ENCODE results near the gene TNN.

The TNN gene

DNA sequence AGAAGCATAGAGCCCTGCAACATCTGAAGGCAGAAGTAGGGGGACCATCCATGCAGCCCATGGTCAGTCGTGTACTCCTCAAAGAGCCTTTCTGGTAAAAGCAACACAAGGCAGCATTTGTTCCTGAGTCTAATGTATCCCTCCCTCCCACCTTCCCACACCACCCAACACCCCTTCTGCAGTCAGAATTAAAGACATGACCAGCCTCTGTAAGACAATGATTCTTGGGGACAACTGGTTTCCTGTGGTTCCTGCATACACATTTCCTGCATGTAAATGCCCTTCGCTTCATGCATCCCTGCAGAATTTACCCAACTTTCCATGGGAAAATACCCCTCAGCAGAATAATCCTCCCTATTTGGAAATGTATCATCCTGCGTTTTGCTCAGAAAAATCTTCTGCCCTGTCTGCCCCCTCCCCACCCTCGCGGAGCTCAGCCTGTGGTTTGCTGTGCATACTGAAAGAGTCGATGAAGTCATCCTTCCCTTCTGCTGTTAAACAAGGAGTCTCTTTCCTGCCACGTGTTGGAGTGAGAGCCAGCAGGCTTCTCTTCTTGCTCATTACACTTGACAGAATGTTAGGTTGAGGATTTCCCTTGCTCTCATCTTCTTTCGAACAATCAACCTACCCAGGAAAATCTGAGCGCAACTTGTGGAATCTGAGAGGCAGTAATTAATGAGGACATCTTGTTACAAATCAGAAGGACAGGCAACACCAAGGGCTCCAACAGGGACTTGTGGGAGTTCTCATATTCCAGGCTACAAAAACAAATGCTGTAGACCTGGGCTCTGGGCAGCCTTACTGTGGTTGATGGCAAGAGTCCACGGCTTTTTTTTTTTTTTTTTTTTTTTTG is 4.7 kb downstream of the TNN start:
- WGBS (ENCODE audit: extremely low coverage, insufficient coverage, low lambda C conversion rate) = no CpG with 5 or more reads among the region's 10 CpGs
- H3K23ac ChIP-seq (ENCODE audit: low read length) = no peak overlapping the region

GRCh38 chr1:175073061-175073460 is 5.4 kb downstream of the TNN start:
- no peaks in the 10 kb centered on the region for H3K79me1 ChIP-seq (ENCODE audit: low read length)
- no peak overlapping the region for H2BK15ac ChIP-seq (replicated peaks; ENCODE audit: low read depth)
- H3K18ac ChIP-seq (ENCODE audit: low read length) = no peak overlapping the region
- peaks cover 3% of the 10 kb centered on the region for H3K4me1 ChIP-seq (ENCODE audit: control insufficient read depth, low read depth, low read length)
- H4K5ac ChIP-seq (ENCODE audit: low read length) = no peak overlapping the region
- WGBS (ENCODE audit: extremely low coverage, insufficient coverage, low lambda C conversion rate) = no CpG with 5 or more reads among the region's 6 CpGs
- no peaks in the 10 kb centered on the region for H3K79me2 ChIP-seq (ENCODE audit: control insufficient read depth, insufficient read depth, low read length)
- H3K36me3 ChIP-seq (ENCODE audit: control insufficient read depth, insufficient read depth, low read length) = no peaks in the 10 kb centered on the region
- no peak overlapping the region for H3K4me2 ChIP-seq (ENCODE audit: low read length)
- DNase-seq = no peak
- no peaks in the 10 kb centered on the region for H3K27me3 ChIP-seq (ENCODE audit: insufficient read depth, low read length, poor library complexity)
- H2BK120ac ChIP-seq (ENCODE audit: low read depth, low read length) = no peak overlapping the region
- H3K56ac ChIP-seq (ENCODE audit: low read length) = no peak overlapping the region
- no peak overlapping the region for H3K4me3 ChIP-seq (ENCODE audit: low read length)
- H3K4ac ChIP-seq (ENCODE audit: low read depth, low read length) = no peak overlapping the region
- no peak overlapping the region for H3K9ac ChIP-seq (ENCODE audit: low read length)
- H4K8ac ChIP-seq (ENCODE audit: low read depth, low read length) = no peak overlapping the region
- no peak overlapping the region for H3K23ac ChIP-seq (ENCODE audit: low read length)
- H3K27ac ChIP-seq (ENCODE audit: low read depth, low read length) = no peak overlapping the region
- no peak overlapping the region for H2BK5ac ChIP-seq (ENCODE audit: low read length)
- no peak overlapping the region for H2AK5ac ChIP-seq (ENCODE audit: low read length)

More for the DNA sequence above, 4.7 kb downstream of the TNN start:
- Histone ChIP-seq H2BK5ac (ENCODE audit: low read length) (no peak overlapping the region), H3K56ac (ENCODE audit: low read length) (no peak overlapping the region), H3K18ac (ENCODE audit: low read length) (no peak overlapping the region), H3K4me1 (ENCODE audit: control insufficient read depth, low read depth, low read length) (peaks cover 3% of the 10 kb centered on the region), H3K79me2 (ENCODE audit: control insufficient read depth, insufficient read depth, low read length) (no peaks in the 10 kb centered on the region), H3K4ac (ENCODE audit: low read depth, low read length) (no peak overlapping the region), H2AK5ac (ENCODE audit: low read length) (no peak overlapping the region), H4K8ac (ENCODE audit: low read depth, low read length) (no peak overlapping the region), H3K4me2 (ENCODE audit: low read length) (no peak overlapping the region), H3K36me3 (ENCODE audit: control insufficient read depth, insufficient read depth, low read length) (no peaks in the 10 kb centered on the region), H2BK15ac (replicated peaks; ENCODE audit: low read depth) (no peak overlapping the region), H3K79me1 (ENCODE audit: low read length) (no peaks in the 10 kb centered on the region), H2BK120ac (ENCODE audit: low read depth, low read length) (no peak overlapping the region), H3K9ac (ENCODE audit: low read length) (no peak overlapping the region), H3K27ac (ENCODE audit: low read depth, low read length) (no peak overlapping the region), H3K4me3 (ENCODE audit: low read length) (no peak overlapping the region), H3K27me3 (ENCODE audit: insufficient read depth, low read length, poor library complexity) (no peaks in the 10 kb centered on the region), H4K5ac (ENCODE audit: low read length) (no peak overlapping the region)
- peak; percentile 87 for DNase-seq

GRCh38 chr1:175073633-175074032 is 6.0 kb downstream of the TNN start:
- Histone ChIP-seq H3K4me1 (ENCODE audit: control insufficient read depth, low read depth, low read length) (peaks cover 3% of the 10 kb centered on the region), H3K4me3 (ENCODE audit: low read length) (no peak overlapping the region), H2BK120ac (ENCODE audit: low read depth, low read length) (no peak overlapping the region), H2BK15ac (replicated peaks; ENCODE audit: low read depth) (no peak overlapping the region), H3K4me2 (ENCODE audit: low read length) (no peak overlapping the region), H3K79me2 (ENCODE audit: control insufficient read depth, insufficient read depth, low read length) (no peaks in the 10 kb centered on the region), H3K79me1 (ENCODE audit: low read length) (no peaks in the 10 kb centered on the region), H3K56ac (ENCODE audit: low read length) (no peak overlapping the region), H3K27ac (ENCODE audit: low read depth, low read length) (no peak overlapping the region), H3K23ac (ENCODE audit: low read length) (no peak overlapping the region), H2AK5ac (ENCODE audit: low read length) (no peak overlapping the region), H3K27me3 (ENCODE audit: insufficient read depth, low read length, poor library complexity) (no peaks in the 10 kb centered on the region), H2BK5ac (ENCODE audit: low read length) (no peak overlapping the region), H4K8ac (ENCODE audit: low read depth, low read length) (no peak overlapping the region), H3K36me3 (ENCODE audit: control insufficient read depth, insufficient read depth, low read length) (no peaks in the 10 kb centered on the region), H3K18ac (ENCODE audit: low read length) (no peak overlapping the region), H3K9ac (ENCODE audit: low read length) (no peak overlapping the region), H3K4ac (ENCODE audit: low read depth, low read length) (no peak overlapping the region), H4K5ac (ENCODE audit: low read length) (no peak overlapping the region)
- no CpG with 5 or more reads among the region's 5 CpGs for WGBS (ENCODE audit: extremely low coverage, insufficient coverage, low lambda C conversion rate)
- peak; percentile 13 for DNase-seq

- no peak overlapping the region for H3K4ac ChIP-seq (ENCODE audit: low read depth, low read length)
- peak; percentile 39 for DNase-seq
- H3K4me3 ChIP-seq (ENCODE audit: low read length) = no peak overlapping the region
- WGBS (ENCODE audit: extremely low coverage, insufficient coverage, low lambda C conversion rate) = no CpG with 5 or more reads among the region's 14 CpGs
- H3K56ac ChIP-seq (ENCODE audit: low read length) = no peak overlapping the region
- no peaks in the 10 kb centered on the region for H3K79me1 ChIP-seq (ENCODE audit: low read length)
- H3K18ac ChIP-seq (ENCODE audit: low read length) = no peak overlapping the region
- H4K8ac ChIP-seq (ENCODE audit: low read depth, low read length) = no peak overlapping the region
- no peaks in the 10 kb centered on the region for H3K27me3 ChIP-seq (ENCODE audit: insufficient read depth, low read length, poor library complexity)
- no peaks in the 10 kb centered on the region for H3K79me2 ChIP-seq (ENCODE audit: control insufficient read depth, insufficient read depth, low read length)
- no peak overlapping the region for H2AK5ac ChIP-seq (ENCODE audit: low read length)
- peaks cover 3% of the 10 kb centered on the region for H3K4me1 ChIP-seq (ENCODE audit: control insufficient read depth, low read depth, low read length)
- no peak overlapping the region for H3K27ac ChIP-seq (ENCODE audit: low read depth, low read length)
- H3K23ac ChIP-seq (ENCODE audit: low read length) = no peak overlapping the region
- H3K9ac ChIP-seq (ENCODE audit: low read length) = no peak overlapping the region
- no peak overlapping the region for H3K4me2 ChIP-seq (ENCODE audit: low read length)
- H3K36me3 ChIP-seq (ENCODE audit: control insufficient read depth, insufficient read depth, low read length) = no peaks in the 10 kb centered on the region
- H2BK15ac ChIP-seq (replicated peaks; ENCODE audit: low read depth) = no peak overlapping the region
- no peak overlapping the region for H2BK5ac ChIP-seq (ENCODE audit: low read length)
- no peak overlapping the region for H4K5ac ChIP-seq (ENCODE audit: low read length)
- no peak overlapping the region for H2BK120ac ChIP-seq (ENCODE audit: low read depth, low read length)
Measured at GRCh38 chr1:175075572-175076568, 8.2 kb downstream of the TNN start.

GRCh38 chr1:175077356-175078030 is 9.9 kb downstream of the TNN start:
- Histone ChIP-seq H3K4me3 (ENCODE audit: low read length) (no peak overlapping the region), H3K4me1 (ENCODE audit: control insufficient read depth, low read depth, low read length) (no peaks in the 10 kb centered on the region), H3K18ac (ENCODE audit: low read length) (no peak overlapping the region), H3K56ac (ENCODE audit: low read length) (no peak overlapping the region), H4K8ac (ENCODE audit: low read depth, low read length) (no peak overlapping the region), H4K5ac (ENCODE audit: low read length) (no peak overlapping the region), H2BK5ac (ENCODE audit: low read length) (no peak overlapping the region), H2AK5ac (ENCODE audit: low read length) (no peak overlapping the region), H2BK15ac (replicated peaks; ENCODE audit: low read depth) (no peak overlapping the region), H3K27ac (ENCODE audit: low read depth, low read length) (no peak overlapping the region), H3K36me3 (ENCODE audit: control insufficient read depth, insufficient read depth, low read length) (no peaks in the 10 kb centered on the region), H3K27me3 (ENCODE audit: insufficient read depth, low read length, poor library complexity) (no peaks in the 10 kb centered on the region), H3K4ac (ENCODE audit: low read depth, low read length) (no peak overlapping the region), H3K23ac (ENCODE audit: low read length) (peak overlapping the region; percentile 6), H3K79me1 (ENCODE audit: low read length) (no peaks in the 10 kb centered on the region), H3K9ac (ENCODE audit: low read length) (no peak overlapping the region), H3K79me2 (ENCODE audit: control insufficient read depth, insufficient read depth, low read length) (no peaks in the 10 kb centered on the region), H2BK120ac (ENCODE audit: low read depth, low read length) (no peak overlapping the region), H3K4me2 (ENCODE audit: low read length) (no peak overlapping the region)
- DNase-seq = no peak
- WGBS (ENCODE audit: extremely low coverage, insufficient coverage, low lambda C conversion rate) = no CpG with 5 or more reads among the region's 12 CpGs
